Neural progenitor cell (in vitro differentiated cells): Measurements from ENCODE around the gene SPTBN5.

Experiments used
- EZH2 ChIP-seq: fragments of 200-600 bp; sonication (generic); IDR thresholded peaks from 2 replicates; pipeline ENCODE4 v1.6.1; 2017; ENCODE audit warnings: antibody characterized with exemption, mild to moderate bottlenecking, moderate library complexity
- TF ChIP-seq, protein P1 (sequence below): fragments of 200-600 bp; sonication (generic); IDR thresholded peaks from 2 replicates; pipeline ENCODE4 v1.5.1; 2017; ENCODE audit warnings: antibody characterized with exemption, mild to moderate bottlenecking

DNA sequence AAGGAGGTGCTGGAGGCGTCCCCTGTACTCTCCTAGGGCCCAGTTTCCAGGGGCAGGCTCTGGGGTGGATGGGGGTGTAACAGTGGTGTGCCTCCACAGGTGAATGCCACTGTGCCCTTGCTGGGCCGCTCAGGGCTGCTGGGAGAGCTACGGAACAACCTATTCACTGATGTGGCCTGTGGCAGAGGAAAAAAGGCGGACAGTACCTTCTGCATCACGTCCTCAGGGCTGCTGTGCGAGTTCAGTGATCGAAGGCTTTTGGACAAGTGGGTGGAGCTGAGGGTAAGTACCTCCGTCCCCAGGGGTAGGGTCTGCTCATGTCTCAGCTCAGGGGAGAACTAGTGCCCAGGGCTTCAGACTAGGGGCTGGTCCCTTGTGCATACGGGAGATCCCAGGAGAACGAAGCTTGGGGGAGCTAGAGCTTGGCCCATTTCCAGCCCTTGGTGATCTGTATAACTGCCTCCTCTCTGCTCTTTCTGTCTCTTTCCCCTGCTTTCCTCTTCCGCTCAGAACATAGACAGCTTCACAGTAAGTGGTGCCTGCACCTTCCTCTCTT, 81.0 kb downstream of the SPTBN5 start:
- TF ChIP-seq, protein P1, sequence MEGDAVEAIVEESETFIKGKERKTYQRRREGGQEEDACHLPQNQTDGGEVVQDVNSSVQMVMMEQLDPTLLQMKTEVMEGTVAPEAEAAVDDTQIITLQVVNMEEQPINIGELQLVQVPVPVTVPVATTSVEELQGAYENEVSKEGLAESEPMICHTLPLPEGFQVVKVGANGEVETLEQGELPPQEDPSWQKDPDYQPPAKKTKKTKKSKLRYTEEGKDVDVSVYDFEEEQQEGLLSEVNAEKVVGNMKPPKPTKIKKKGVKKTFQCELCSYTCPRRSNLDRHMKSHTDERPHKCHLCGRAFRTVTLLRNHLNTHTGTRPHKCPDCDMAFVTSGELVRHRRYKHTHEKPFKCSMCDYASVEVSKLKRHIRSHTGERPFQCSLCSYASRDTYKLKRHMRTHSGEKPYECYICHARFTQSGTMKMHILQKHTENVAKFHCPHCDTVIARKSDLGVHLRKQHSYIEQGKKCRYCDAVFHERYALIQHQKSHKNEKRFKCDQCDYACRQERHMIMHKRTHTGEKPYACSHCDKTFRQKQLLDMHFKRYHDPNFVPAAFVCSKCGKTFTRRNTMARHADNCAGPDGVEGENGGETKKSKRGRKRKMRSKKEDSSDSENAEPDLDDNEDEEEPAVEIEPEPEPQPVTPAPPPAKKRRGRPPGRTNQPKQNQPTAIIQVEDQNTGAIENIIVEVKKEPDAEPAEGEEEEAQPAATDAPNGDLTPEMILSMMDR: no peak
- TF ChIP-seq EZH2: no peak
